ENCODE measurements around the gene CYP26B1.

- TF ChIP-seq CTCF (IDR thresholded peaks at IDR 0.05; ENCODE audit: extremely low read depth in 1 of 2, insufficient read depth in 1 of 2, low read depth in 1 of 2, low read length in 2 of 2): no peak
- TF ChIP-seq GATA2 (IDR thresholded peaks at IDR 0.05; ENCODE audit: insufficient read depth, insufficient read length, low read depth, low read length): peak; percentile 85
- TF ChIP-seq POLR2AphosphoS5 (IDR thresholded peaks at IDR 0.05; ENCODE audit: insufficient read depth, low read depth, low read length): no peak
Observed at GRCh38 chr2:72173640-72174321, 26.1 kb upstream of the CYP26B1 start.
